ENCODE measurements around the gene LRRC28. TPM values are rescaled to one million over a fixed set of nuclear protein-coding genes. Genes with fewer than 3 reads are reported as not detected.
A peak's percentile ranks its signal among the peaks of the same experiment; 100 is the strongest.

LRRC28 gene
- total RNA-seq, 3 donors from 2014 or later (not counting 1 experiment from before 2014, with no cell fraction given) = 18.2 to 20.9 (median 18.7) TPM

GRCh38 chr15:99359769-99360168 is 108.5 kb downstream of the LRRC28 start:
- no peaks in the 10 kb centered on the region for H3K27me3 ChIP-seq (ENCODE audit: control insufficient read depth, insufficient read depth, low read length)
- no peaks in the 10 kb centered on the region for H3K36me3 ChIP-seq (ENCODE audit: control insufficient read depth, insufficient read depth, low read length)
- no peak overlapping the region for H3K4me3 Mint-ChIP-seq
- H3K27ac Mint-ChIP-seq = no peak overlapping the region
- H3K4me1 ChIP-seq (ENCODE audit: control insufficient read depth, insufficient read depth, low read length) = no peaks in the 10 kb centered on the region
- H3K9me3 Mint-ChIP-seq = no peaks in the 10 kb centered on the region
- no peaks in the 10 kb centered on the region for H3K9me3 ChIP-seq (ENCODE audit: control insufficient read depth, insufficient read depth, low read length)
- no peak overlapping the region for H3K27ac ChIP-seq (ENCODE audit: low read length)
- no peak for TF ChIP-seq CTCF (IDR thresholded peaks at IDR 0.05)
- H3K4me1 Mint-ChIP-seq = peaks cover 4 to 6% of the 10 kb centered on the region in 2 donors
- DNase-seq (no peak), ATAC-seq (no peak)
- H3K27me3 Mint-ChIP-seq (ENCODE audit: low read depth in 2 of 2) = no peaks in the 10 kb centered on the region
- 25% methylated on average over 2 of the region's 2 CpGs for WGBS (ENCODE audit: insufficient coverage)
- no peak overlapping the region for H3K4me3 ChIP-seq (ENCODE audit: low read length)
- peaks cover 8% of the 10 kb centered on the region for H3K36me3 Mint-ChIP-seq
- intact Hi-C loops (cut with micrococcal nuclease) = no loop called here

GRCh38 chr15:99361545-99362185 is 110.4 kb downstream of the LRRC28 start:
- no peaks in the 10 kb centered on the region for H3K27me3 ChIP-seq (ENCODE audit: control insufficient read depth, insufficient read depth, low read length)
- H3K36me3 Mint-ChIP-seq = peaks cover 6% of the 10 kb centered on the region
- ATAC-seq (no peak), DNase-seq (no peak)
- no peak overlapping the region for H3K4me3 ChIP-seq (ENCODE audit: low read length)
- no peaks in the 10 kb centered on the region for H3K36me3 ChIP-seq (ENCODE audit: control insufficient read depth, insufficient read depth, low read length)
- no peaks in the 10 kb centered on the region for H3K9me3 Mint-ChIP-seq
- H3K27ac Mint-ChIP-seq = no peak overlapping the region
- H3K4me1 Mint-ChIP-seq = peaks cover 4 to 6% of the 10 kb centered on the region in 2 donors
- peak; percentile 23 for TF ChIP-seq CTCF (IDR thresholded peaks at IDR 0.05)
- no peaks in the 10 kb centered on the region for H3K4me1 ChIP-seq (ENCODE audit: control insufficient read depth, insufficient read depth, low read length)
- H3K4me3 Mint-ChIP-seq = no peak overlapping the region
- no peaks in the 10 kb centered on the region for H3K27me3 Mint-ChIP-seq (ENCODE audit: low read depth in 2 of 2)
- H3K27ac ChIP-seq (ENCODE audit: low read length) = no peak overlapping the region
- WGBS (ENCODE audit: insufficient coverage) = 91% methylated on average over 10 of the region's 13 CpGs
- intact Hi-C loops (cut with micrococcal nuclease) = no loop called here
- H3K9me3 ChIP-seq (ENCODE audit: control insufficient read depth, insufficient read depth, low read length) = no peaks in the 10 kb centered on the region

- no peak overlapping the region for H3K27ac Mint-ChIP-seq
- TF ChIP-seq CTCF (IDR thresholded peaks at IDR 0.05) = no peak
- no peaks in the 10 kb centered on the region for H3K27me3 ChIP-seq (ENCODE audit: control insufficient read depth, insufficient read depth, low read length)
- H3K27ac ChIP-seq (ENCODE audit: low read length) = no peak overlapping the region
- H3K9me3 Mint-ChIP-seq = peaks cover 4 to 8% of the 10 kb centered on the region in 2 donors
- no peaks in the 10 kb centered on the region for H3K36me3 ChIP-seq (ENCODE audit: control insufficient read depth, insufficient read depth, low read length)
- H3K4me1 ChIP-seq (ENCODE audit: control insufficient read depth, insufficient read depth, low read length) = no peaks in the 10 kb centered on the region
- H3K36me3 Mint-ChIP-seq = peaks cover 17% of the 10 kb centered on the region
- intact Hi-C loops (cut with micrococcal nuclease) = no loop called here
- H3K9me3 ChIP-seq (ENCODE audit: control insufficient read depth, insufficient read depth, low read length) = no peaks in the 10 kb centered on the region
- H3K4me1 Mint-ChIP-seq = peaks cover under 1 to 7% of the 10 kb centered on the region in 2 donors
- H3K27me3 Mint-ChIP-seq (ENCODE audit: low read depth in 2 of 2) = no peaks in the 10 kb centered on the region
- DNase-seq (peak in 1 of 2 donors; percentile 16), ATAC-seq (no peak)
- no peak overlapping the region for H3K4me3 Mint-ChIP-seq
- H3K4me3 ChIP-seq (ENCODE audit: low read length) = no peak overlapping the region
- no CpG with 5 or more reads among the region's 1 CpG for WGBS (ENCODE audit: insufficient coverage)
These were observed 114.0 kb downstream of the LRRC28 start for GRCh38 chr15:99365242-99365641.

- no peak overlapping the region for H3K4me3 ChIP-seq (ENCODE audit: low read length)
- TF ChIP-seq CTCF (IDR thresholded peaks at IDR 0.05) = no peak
- H3K27me3 ChIP-seq (ENCODE audit: control insufficient read depth, insufficient read depth, low read length) = no peaks in the 10 kb centered on the region
- H3K9me3 ChIP-seq (ENCODE audit: control insufficient read depth, insufficient read depth, low read length) = no peaks in the 10 kb centered on the region
- Mint-ChIP-seq H3K4me3 (no peak overlapping the region), H3K27ac (no peak overlapping the region), H3K27me3 (ENCODE audit: low read depth in 2 of 2) (no peaks in the 10 kb centered on the region), H3K36me3 (peaks cover 17% of the 10 kb centered on the region), H3K4me1 (peaks cover 0 to 7% of the 10 kb centered on the region in 2 donors), H3K9me3 (peaks cover 4 to 8% of the 10 kb centered on the region in 2 donors)
- H3K36me3 ChIP-seq (ENCODE audit: control insufficient read depth, insufficient read depth, low read length) = no peaks in the 10 kb centered on the region
- ATAC-seq = no peak
- DNase-seq = no peak
- no peaks in the 10 kb centered on the region for H3K4me1 ChIP-seq (ENCODE audit: control insufficient read depth, insufficient read depth, low read length)
- no peak overlapping the region for H3K27ac ChIP-seq (ENCODE audit: low read length)
- 90% methylated on average over 1 of the region's 1 CpG for WGBS (ENCODE audit: insufficient coverage)
- intact Hi-C loops (cut with micrococcal nuclease) = no loop called here
These were observed 114.7 kb downstream of the LRRC28 start for GRCh38 chr15:99366013-99366412.
